ENCODE data around the gene FPR2. TPM values are rescaled to one million over a fixed set of nuclear protein-coding genes. Genes with fewer than 3 reads are reported as not detected.

Gene FPR2
- total RNA-seq, 1 donor from 2014 or later: 0.73 TPM

- ATAC-seq (no peak), DNase-seq (ENCODE audit: low spot score) (no peak)
These were observed 21.0 kb downstream of the FPR2 start for GRCh38 chr19:51781999-51782398.

GRCh38 chr19:51783372-51783771 lies 22.4 kb downstream of the FPR2 start:
- no peak for DNase-seq (ENCODE audit: low spot score)
- no peak for ATAC-seq

- no peak for ATAC-seq
- DNase-seq (ENCODE audit: low spot score): no peak
These were observed 23.3 kb downstream of the FPR2 start for GRCh38 chr19:51784109-51784785.

GRCh38 chr19:51784922-51785690 lies 24.1 kb downstream of the FPR2 start:
- ATAC-seq (peak; percentile 31), DNase-seq (ENCODE audit: low spot score) (no peak)

GRCh38 chr19:51786646-51787494 lies 25.9 kb downstream of the FPR2 start:
- DNase-seq (ENCODE audit: low spot score) (no peak), ATAC-seq (peak; percentile 29)

GRCh38 chr19:51788029-51788428 lies 27.0 kb downstream of the FPR2 start:
- no peak for ATAC-seq

GRCh38 chr19:51789061-51789795 lies 28.2 kb downstream of the FPR2 start:
- DNase-seq (ENCODE audit: low spot score) (no peak), ATAC-seq (peak; percentile 20)

More at GRCh38 chr19:51788029-51788428, 27.0 kb downstream of the FPR2 start:
- no peak for DNase-seq (ENCODE audit: low spot score)

- DNase-seq (ENCODE audit: low spot score): no peak
- ATAC-seq: no peak
These were observed 32.0 kb downstream of the FPR2 start for GRCh38 chr19:51792932-51793331.

- DNase-seq (ENCODE audit: low spot score) (no peak), ATAC-seq (no peak)
These were observed 33.0 kb downstream of the FPR2 start for GRCh38 chr19:51793994-51794393.

- DNase-seq (ENCODE audit: low spot score) (no peak), ATAC-seq (no peak)
These were observed 34.0 kb downstream of the FPR2 start, which contains the start of gene FPR3 for GRCh38 chr19:51794885-51795490. Gene FPR3 (plus strand): TSS chr19:51795157. CDS start chr19:51823749, 28,592 bp downstream.

GRCh38 chr19:51796195-51796679 lies 35.3 kb downstream of the FPR2 start:
- ATAC-seq (peak; percentile 13), DNase-seq (ENCODE audit: low spot score) (no peak)

GRCh38 chr19:51797480-51797879 lies 36.5 kb downstream of the FPR2 start:
- no peak for ATAC-seq

GRCh38 chr19:51798062-51798461 lies 37.1 kb downstream of the FPR2 start:
- no peak for DNase-seq (ENCODE audit: low spot score)
- no peak for ATAC-seq

More at GRCh38 chr19:51797480-51797879, 36.5 kb downstream of the FPR2 start:
- DNase-seq (ENCODE audit: low spot score): no peak

GRCh38 chr19:51799034-51799773 lies 38.2 kb downstream of the FPR2 start:
- DNase-seq (ENCODE audit: low spot score): peak; percentile 62
- peak; percentile 84 for ATAC-seq

GRCh38 chr19:51799774-51800472 lies 38.9 kb downstream of the FPR2 start:
- DNase-seq (ENCODE audit: low spot score) (no peak), ATAC-seq (peak; percentile 33)

GRCh38 chr19:51800473-51801244 lies 39.7 kb downstream of the FPR2 start:
- peak; percentile 57 for DNase-seq (ENCODE audit: low spot score)
- ATAC-seq: peak; percentile 51

- no peak for ATAC-seq
- no peak for DNase-seq (ENCODE audit: low spot score)
These were observed 41.8 kb downstream of the FPR2 start for GRCh38 chr19:51802775-51803174.

GRCh38 chr19:51803519-51803918 lies 42.5 kb downstream of the FPR2 start:
- no peak for DNase-seq (ENCODE audit: low spot score)
- ATAC-seq: no peak
